SKM-1 (cell line): ENCODE data around the gene PSMD13.
A peak's percentile ranks its signal among the peaks of the same experiment; 100 is the strongest.
"Not testable (repeated sequence)": the region's sequence is repeated elsewhere in the genome, so short reads cannot be mapped to it uniquely, and the experiment has no call there.

Experiments used
- DNase-seq: peaks from one replicate; lab custom pipeline; 2025; ENCODE audit not compliant: unreplicated experiment; lab: John Stamatoyannopoulos, UW

Gene PSMD13

DNA sequence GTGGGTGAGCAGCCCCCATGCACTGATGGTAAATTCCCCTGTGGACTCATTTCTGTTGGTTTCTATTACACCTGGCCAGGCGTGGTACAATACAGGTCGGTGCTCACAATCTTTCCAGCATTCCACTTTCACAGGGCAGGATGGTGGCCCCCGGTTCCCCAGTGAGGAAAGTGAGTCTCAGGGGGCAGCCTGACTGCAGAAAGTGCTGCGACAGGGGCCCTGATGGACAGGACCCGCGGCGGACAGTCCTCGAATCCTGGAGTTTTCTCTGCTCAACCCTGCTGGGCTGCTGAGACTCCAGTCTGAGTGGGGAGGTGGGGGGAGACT, 49.1 kb downstream of the PSMD13 start:
- DNase-seq: no peak

DNA sequence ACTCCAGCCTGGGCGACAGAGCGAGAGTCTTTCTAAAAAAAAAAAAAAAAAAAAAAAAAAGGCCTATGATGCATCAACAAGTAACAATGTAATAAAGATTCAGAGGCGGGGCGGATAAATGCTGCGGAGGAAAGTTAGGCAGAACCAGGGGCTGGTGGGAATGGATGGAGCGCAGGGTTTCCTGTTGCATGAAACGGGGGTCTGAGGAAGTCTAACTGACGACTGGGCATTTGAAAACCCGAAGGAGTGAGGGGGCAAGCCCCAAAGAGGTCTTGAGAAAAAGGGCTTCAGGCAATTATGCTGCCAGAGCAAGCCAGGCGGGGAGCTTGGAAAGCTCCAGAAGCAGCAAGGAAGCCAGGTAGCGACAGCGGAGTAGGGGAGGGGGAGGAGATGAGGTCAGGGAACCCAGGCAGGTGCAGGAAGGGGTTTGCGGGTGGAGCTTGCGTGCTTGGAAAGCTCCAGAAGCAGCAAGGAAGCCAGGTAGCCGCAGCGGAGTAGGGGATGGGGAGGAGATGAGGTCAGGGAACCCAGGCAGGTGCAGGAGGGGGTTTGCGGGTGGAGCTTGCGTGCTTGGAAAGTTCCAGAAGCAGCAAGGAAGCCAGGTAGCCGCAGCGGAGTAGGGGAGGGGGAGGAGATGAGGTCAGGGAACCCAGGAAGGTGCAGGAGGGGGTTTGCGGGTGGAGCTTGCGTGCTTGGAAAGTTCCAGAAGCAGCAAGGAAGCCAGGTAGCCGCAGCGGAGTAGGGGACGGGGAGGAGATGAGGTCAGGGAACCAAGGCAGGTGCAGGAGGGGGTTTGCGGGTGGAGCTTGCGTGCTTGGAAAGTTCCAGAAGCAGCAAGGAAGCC, 50.4 kb downstream of the PSMD13 start:
- not testable (repeated sequence) for DNase-seq

DNA sequence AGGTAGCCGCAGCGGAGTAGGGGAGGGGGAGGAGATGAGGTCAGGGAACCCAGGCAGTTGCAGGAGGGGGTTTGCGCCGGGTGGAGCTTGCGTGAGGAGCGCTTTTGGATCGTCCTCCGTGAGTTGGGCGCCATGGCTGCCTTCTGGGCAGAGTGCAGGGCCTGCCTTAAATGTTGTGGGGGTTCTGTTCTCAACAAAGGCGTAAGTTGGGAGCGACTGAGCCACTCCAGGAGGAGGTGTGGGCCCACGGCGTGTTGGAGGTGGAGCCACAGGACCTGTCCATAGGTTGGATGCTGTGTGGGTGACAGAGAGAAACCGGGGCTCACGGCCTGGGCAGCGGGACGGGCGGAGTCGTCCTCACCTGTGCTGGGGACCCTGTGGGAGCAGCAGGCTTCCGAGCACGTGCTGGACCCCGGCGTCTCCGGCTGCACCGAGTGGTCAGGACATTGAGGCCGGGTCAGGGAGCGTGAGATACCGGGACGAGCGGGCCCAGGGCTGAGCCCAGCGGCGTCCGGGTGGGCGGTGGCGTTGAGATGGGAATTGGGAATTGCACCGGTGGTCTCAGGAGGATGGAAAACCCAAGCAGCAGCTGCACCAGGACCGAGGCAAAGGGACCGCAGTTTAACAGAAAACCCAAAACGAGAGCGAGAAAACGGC, 51.2 kb downstream of the PSMD13 start:
- DNase-seq: no peak

DNA sequence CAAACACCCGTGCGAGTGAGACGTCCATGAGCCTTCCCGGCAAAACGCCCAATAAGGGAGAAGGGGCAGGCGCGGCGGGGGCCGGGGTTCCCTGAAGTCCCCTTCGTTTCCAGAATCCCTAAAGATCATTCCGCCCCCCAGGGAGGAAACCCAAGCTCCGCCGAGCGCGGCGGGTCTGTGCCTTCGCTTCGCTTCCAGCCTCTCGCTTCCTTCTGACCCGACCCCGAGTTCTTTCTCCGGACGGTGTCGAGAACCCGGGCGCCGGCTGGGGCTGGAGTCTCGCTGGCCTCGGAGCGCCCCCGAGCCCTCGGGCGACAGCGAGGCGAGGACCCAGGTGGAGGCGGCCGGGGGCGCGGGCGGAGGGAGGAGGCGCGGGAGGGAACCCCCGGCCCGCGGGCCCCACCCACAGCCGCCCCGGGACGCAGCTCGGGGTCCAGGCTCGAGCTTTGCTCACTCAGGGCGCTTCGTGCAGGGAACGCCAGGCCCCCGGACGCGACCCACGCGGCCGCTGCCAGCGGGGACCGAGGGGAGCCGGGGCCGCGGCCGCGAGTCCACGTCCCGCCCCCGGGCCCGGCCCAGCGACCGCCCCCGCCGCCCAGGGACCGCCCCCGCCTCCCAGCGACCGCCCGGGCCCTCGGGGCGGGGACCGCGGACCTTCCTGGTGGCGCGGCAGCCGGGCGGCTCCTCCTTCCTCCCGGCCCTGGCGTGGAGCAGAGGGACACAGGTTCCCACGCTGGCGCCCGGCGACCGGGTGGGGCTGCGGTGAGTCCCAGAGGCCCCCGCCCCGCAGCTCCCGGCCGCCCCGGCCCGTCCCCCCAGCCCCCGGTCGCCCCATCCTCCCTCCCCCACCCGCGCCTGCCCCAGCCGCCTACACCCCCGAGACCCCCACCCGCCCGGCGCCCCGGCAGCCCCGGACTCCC, 52.0 kb downstream of the PSMD13 start, which contains the start of gene PGGHG:
Gene PGGHG, plus strand, starts transcription at position 649 of the 920 bp plus-strand sequence. CDS start 691 bp downstream, outside the sequence.
- peak; percentile 14 for DNase-seq

DNA sequence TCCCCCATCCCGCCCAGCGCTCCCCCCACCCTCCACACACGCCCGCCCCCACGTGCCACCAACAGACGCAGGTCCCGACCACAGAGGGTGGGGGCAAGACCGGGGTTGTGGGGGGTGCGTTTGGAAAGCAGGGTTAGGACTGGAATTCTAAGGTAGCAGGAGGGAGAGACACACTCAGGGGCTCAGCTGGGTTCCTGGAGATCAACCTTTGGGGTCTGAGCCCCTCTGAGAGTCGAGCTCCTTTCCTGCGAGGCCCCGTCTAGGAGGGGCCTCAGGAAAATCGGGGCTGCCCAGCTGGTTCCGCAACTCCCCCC, 52.6 kb downstream of the PSMD13 start:
- DNase-seq: no peak

DNA sequence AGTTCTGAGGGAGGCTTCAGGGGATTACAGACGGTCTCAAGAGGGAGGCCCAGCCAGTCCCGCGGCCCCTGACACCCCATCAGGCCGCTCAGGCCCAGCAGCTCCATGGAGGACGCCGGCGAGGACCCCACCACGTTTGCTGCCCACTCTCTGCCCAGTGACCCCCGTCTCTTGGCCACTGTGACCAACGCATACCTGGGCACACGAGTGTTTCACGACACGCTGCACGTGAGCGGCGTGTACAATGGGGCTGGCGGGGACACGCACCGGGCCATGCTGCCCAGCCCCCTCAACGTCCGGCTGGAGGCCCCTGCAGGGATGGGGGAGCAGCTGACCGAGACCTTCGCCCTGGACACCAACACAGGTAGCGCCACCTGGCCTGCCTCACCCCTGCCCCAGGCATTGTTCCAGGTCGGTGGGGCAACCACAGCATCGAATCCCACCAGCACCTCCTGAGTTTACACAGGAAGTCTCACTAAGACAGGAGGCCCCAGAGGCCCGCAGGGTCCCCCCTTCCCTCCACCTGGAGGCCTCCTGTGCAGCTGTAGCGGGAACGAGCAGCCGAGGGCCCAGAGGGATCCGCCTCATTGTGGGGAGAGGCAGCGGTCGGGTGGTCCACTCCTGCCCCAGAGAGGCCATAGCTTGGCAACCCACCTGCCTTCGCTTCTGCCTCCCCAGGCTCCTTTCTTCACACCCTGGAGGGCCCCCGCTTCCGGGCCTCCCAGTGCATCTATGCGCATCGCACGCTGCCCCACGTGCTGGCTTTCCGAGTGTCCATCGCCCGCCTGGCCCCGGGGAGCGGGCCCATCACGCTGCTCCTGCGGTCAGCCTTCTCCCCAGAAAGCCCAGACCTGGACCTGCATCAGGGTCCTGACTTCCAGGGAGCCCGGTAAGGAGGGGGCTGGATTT, 53.2 kb downstream of the PSMD13 start:
- no peak for DNase-seq

DNA sequence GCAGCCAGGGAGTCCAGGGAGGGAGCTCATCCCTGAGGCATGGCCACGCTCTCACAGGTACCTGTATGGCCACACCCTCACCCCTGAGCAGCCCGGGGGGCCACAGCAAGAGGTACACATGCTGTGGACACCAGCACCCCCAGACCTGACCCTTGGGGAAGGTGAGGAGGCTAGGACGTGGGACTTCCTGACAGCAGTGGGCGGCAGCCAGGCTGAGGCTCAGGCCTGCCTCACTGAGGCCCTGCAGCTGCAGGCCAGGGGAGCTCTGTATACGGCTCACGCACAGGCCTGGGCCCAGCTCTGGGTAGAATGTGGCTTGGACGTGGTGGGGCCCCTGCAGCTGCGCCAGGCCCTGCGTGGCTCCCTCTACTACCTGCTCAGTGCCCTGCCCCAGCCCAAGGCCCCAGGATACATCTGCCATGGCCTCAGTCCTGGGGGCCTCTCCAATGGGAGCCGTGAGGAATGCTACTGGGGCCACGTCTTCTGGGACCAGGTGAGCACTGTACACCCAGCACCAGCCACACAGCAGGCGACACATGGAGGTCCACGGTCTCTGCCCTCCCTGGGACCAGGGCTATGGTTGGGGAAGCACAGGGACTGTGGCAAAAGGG, 54.0 kb downstream of the PSMD13 start:
- DNase-seq: no peak

DNA sequence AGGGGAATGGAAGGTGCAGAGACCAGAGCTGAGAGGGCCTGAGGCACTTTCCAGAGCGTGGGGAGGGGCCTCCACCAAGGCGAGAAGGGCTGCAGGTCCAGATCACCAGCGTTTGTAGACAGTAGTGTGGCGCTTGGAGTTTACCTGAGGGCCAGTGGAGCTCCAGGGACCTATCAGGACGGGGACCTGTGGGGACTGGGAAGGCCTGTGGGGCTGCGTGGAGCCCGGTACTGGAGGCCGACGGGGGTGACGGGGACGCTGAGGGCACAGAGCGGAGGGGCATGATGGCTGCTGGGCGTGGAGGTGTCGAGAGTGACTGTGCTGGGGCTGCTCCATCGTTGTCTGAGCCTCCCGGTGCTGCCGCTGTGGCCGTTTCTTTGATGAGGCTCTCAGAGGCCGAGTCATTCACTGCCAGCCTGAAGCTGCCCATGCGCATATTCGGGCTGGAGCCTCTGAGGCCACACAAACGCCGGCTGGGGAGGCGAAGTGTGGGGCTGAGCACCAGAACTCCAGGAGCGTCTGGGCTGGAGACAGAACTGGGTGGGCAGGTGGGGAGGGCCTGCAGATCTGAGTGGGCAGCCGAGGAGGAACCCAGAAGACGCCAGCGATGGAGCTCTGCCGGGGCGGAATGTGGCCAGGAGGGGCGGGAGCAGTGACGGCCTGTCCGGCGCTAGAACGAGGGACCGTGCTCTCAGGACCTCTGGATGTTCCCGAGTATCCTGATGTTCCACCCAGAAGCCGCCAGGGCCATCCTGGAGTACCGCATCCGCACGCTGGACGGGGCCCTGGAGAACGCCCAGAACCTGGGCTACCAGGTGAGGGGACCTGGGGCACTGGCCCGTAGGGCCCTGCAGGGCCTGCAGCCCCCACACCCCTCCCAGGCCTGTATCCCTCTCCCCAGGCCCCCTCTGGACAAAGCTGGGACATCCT, 54.8 kb downstream of the PSMD13 start:
- DNase-seq: no peak

DNA sequence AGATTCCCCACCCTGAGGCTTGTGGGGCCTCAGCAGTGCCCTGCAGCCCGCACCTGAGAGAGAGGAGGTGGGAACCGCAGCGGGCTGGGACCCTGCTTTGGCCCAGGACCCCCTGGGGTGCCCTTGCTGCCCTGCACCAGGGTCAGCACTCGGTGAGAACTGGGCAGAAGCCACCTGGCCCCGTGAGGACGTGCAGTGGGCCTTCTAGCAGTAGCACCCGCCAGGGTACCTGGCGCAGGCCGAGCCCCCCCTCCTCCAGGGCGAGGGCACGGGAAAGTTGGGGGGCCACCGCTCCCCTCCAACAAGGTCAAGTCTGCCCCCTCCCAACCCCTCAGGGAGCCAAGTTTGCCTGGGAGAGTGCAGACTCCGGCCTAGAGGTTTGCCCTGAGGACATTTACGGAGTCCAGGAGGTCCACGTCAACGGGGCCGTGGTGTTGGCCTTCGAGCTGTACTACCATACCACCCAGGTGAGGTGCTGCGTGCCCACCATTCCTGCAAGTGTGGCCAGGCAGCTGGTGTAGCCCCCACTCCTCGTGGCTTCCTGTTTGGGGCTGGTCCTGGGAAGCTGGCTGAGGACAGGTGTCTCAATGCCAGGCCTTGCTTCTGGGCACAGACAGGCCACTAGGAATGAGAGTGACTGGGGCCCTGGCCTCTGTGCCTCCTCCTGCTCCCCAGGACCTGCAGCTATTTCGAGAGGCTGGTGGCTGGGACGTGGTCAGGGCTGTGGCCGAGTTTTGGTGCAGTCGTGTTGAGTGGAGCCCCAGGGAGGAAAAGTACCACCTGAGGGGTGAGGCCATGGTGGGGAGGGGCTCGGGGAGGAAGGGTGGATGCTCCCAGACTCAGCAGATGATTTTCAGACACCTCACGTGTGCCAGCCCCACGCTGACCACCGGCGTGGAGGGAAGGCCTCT, 55.7 kb downstream of the PSMD13 start:
- no peak for DNase-seq

DNA sequence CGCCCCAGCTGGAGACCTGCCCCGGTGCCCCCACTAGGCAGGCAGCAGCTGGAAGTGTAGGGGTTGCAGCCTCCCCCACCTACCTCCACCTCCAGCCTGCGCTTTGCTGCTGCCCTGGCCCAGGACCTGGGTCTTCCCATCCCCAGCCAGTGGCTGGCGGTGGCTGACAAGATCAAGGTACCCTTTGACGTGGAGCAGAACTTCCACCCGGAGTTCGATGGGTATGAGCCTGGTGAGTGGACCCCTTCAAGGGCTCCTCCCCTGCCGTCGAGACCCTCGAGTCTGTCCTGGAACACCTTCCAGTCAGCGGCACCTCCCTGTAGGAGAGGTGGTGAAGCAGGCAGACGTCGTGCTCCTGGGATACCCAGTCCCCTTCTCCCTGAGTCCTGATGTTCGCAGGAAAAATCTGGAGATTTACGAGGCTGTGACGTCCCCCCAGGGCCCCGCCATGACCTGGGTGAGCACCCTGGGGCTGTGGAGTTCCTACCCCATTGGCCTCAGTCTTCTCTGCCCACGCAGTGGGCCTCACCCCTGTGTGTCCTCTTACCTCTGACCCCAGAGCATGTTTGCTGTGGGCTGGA, 56.6 kb downstream of the PSMD13 start:
- no peak for DNase-seq

DNA sequence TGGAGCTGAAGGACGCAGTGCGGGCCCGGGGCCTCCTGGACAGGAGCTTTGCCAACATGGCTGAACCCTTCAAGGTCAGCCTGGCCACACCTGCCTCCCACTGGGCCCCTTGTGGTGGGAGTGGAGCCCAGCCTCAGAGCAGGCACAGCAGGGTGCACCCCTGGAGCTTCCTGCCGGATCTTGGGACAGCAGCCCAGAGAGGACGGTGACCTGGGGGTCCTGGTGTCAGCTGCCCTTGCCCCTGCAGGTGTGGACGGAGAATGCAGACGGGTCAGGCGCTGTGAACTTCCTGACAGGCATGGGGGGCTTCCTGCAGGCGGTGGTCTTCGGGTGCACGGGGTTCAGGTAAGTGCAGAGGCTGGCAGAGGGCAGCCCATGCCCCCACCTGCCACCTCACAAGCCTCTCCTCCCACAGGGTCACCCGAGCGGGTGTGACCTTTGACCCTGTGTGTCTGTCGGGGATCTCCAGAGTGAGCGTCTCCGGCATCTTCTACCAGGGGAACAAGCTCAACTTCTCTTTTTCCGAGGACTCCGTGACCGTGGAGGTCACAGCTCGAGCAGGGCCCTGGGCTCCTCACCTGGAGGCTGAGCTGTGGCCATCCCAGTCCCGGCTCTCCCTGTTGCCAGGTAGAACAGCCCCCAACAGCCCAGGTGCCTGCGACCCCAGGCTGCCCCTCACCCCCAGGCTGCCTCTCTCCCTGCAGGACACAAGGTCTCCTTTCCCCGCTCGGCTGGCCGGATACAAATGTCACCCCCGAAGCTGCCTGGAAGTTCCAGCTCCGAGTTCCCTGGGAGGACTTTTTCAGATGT, 57.3 kb downstream of the PSMD13 start:
- DNase-seq: no peak

DNA sequence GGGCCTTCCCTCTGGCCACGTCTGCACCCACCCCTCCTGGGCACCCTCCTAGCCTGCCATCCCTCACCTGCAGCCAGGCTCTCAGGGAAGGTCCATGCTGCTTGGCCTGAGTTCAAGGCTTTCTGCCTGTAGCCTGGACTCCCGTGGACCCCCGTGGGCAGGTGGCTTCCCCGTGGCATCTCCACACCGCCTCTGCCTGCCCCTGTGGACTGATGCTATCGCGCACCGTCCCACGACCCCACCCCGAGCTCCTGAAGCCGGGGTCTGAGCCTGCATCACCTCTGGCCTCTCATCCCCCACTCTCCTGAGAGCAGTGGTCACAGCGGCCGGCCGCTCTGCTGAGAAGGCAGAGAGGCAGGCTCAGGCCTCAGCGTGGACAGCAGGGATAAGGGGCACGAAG, 58.0 kb downstream of the PSMD13 start:
- no peak for DNase-seq

DNA sequence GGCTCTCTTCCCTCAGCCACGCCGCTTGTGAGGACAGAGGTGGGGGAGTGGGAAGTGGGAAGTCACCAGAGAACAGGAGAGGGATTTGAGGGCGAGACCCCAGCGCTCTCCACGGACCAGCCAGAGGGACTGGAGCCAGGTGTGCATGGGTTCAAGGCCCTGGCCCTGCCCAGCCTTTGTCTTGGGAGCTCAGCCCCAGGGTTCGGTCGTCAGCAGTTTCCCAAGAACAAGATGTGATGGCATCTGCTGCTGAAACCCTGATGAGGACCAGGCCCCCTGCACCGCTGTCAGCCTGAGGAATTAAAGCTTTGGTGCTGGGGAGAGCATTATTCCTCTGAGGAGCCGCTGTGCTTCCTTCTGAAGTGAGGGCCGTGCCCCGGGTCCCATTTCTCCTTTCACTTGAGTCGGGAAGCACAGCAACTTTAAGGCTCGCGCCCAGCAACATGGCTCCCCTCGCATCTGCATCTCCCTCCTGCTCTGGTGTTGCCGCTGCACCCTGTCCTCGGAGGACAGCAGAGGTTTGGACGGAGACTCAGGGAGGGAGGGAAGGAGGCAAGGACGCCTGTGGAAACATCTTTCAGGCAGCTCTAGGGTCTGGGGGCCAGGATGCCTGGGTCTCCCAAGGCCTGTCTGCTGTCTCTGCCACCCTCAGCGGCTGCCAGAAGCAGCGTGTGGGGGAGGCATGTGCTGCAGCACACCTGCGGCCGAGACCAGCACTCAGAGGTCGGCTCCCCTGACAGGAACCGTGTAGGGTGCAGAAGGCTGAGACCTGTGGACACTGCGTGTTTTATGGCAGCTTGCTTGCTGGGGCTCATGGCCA, 58.8 kb downstream of the PSMD13 start:
- no peak for DNase-seq

DNA sequence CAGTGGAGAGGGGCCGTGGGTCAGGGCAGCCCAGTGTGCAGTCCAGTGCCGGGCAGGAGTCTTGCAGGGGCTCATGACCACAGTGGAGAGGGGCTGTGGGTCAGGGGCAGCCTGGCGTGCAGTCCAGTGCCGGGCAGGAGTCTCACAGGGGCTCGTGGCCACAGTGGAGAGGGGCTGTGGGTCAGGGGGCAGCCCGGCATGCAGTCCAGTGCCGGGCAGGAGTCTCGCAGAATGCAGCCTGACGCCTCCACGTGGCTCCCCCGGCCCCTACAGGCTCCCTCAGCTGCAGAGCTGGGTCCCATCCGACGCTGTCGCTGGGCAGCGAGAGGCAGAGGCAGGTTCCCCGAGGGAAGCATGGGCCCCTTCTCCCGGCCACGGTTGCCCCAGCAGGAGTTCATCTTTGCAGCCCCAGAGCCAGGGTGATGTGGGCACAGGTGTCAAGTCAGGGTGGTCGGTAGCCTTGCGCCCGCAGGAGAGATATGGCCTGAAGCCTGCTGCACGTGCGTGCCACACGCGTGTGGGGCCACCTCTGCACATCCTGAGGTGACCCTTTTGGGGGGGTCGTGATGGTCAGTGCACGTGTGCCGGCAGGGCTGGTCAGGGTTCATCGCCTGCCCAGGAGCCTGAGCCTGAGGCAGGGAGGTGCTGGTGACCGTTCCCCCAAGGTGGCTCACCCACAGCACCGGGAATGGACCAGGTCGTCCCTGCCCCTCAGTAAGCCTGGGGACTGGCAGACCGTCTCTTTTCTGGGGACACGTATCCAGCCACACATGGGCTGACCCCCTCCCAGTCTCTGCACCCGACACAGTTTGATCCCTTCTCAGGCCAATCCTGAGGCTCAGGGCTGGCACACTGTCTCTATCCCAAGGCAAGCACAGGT, 59.6 kb downstream of the PSMD13 start:
- DNase-seq: no peak

DNA sequence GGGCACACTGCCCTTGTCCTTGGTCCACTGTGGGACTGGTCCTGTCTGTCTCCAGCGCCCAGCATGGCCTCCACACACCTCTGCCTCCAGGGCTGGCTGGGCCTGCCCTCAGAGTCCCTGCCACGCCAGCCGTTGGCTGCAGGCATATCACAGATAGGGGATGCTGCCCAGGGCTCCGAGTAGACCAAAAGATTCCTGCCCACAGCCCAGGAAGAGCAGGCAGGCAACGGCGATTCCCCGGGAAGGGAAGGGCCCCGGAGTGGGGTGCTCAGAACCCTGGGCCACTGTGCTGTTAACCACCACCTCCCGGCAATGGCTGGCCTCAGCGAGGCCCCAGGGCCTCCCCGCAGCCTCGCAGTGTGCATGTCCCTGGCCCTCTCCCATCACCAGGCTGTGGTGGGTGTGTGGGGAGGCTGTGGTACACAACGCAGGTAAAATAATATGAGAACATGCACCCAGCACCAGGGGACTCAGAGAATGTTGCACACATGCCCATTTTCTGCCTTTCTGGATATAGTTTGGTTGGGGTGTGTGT, 60.3 kb downstream of the PSMD13 start:
- no peak for DNase-seq
